CD14-positive monocyte (primary cell): ENCODE measurements around the gene CEP126. TPM values are rescaled to one million over a fixed set of nuclear protein-coding genes. Genes with fewer than 3 reads are reported as not detected.

Source experiments
- DNase-seq, 3 donors: peaks; one replicate each; pipeline ENCODE4 v3.0.0-alpha.2; 2011 to 2022
- H2AFZ ChIP-seq: 2 replicates; pipeline ENCODE4 v1.6.0; 2012; ENCODE audit warnings: mild to moderate bottlenecking, low read depth, low read length, inconsistent platforms; ENCODE audit not compliant: insufficient read depth, poor library complexity, severe bottlenecking
- H3K27ac ChIP-seq, 2 donors: 1 replicate in 1 of 2; 2 replicates in 1 of 2; pipeline ENCODE4 v1.5.1; 2012 to 2013; ENCODE audit warnings: low read length in 2 of 2, control low read depth in 1 of 2, inconsistent platforms in 1 of 2, low read depth in 1 of 2, mild to moderate bottlenecking in 1 of 2
- H3K27me3 ChIP-seq, 2 donors: one replicate each; pipeline versions ENCODE4 v1.6.0 to v1.6.1; 2011 to 2013; ENCODE audit warnings: low read length in 2 of 2; ENCODE audit not compliant: control insufficient read depth in 2 of 2, insufficient read depth in 2 of 2
- H3K36me3 ChIP-seq, 2 donors: replicated peaks in 1 of 2; 1 replicate in 1 of 2; 2 replicates in 1 of 2; pipeline versions ENCODE4 v1.5.1 to v1.6.1; 2012 to 2013; ENCODE audit warnings: low read length in 2 of 2, control low read depth in 1 of 2, inconsistent platforms in 1 of 2, mild to moderate bottlenecking in 1 of 2; ENCODE audit not compliant: insufficient read depth in 2 of 2, control insufficient read depth in 1 of 2
- H3K4me1 ChIP-seq, 2 donors: 1 replicate in 1 of 2; 2 replicates in 1 of 2; pipeline versions ENCODE4 v1.5.1 to v1.6.1; 2012 to 2013; ENCODE audit warnings: low read length in 2 of 2, control low read depth in 1 of 2, inconsistent platforms in 1 of 2, mild to moderate bottlenecking in 1 of 2, moderate library complexity in 1 of 2; ENCODE audit not compliant: insufficient read depth in 2 of 2, control insufficient read depth in 1 of 2
- H3K4me2 ChIP-seq: replicated peaks from 2 replicates; pipeline ENCODE3; 2012; ENCODE audit warnings: low read length, moderate library complexity, mild to moderate bottlenecking; ENCODE audit not compliant: poor library complexity, severe bottlenecking; ENCODE audit errors: extremely low read depth
- H3K4me3 ChIP-seq, 3 experiments: fragments of 200-600 bp in 1 of 3; sonication (generic) in 1 of 3; replicated peaks in 1 of 3; 1 replicate in 2 of 3; 2 replicates in 1 of 3; pipeline ENCODE4 v1.5.1; 2011 to 2013; ENCODE audit warnings: low read length in 3 of 3, mild to moderate bottlenecking in 3 of 3, control low read depth in 2 of 3, low read depth in 2 of 3, inconsistent platforms in 1 of 3, moderate library complexity in 1 of 3
- H3K79me2 ChIP-seq: 2 replicates; pipeline ENCODE4 v1.6.0; 2012; ENCODE audit warnings: mild to moderate bottlenecking, control low read depth, inconsistent platforms, low read length, moderate library complexity; ENCODE audit not compliant: insufficient read depth
- H3K9ac ChIP-seq: 2 replicates; pipeline ENCODE4 v1.6.0; 2017; ENCODE audit warnings: low read length, mild to moderate bottlenecking; ENCODE audit not compliant: insufficient read depth, poor library complexity, severe bottlenecking
- H3K9me3 ChIP-seq, 2 donors: replicated peaks in 1 of 2; 1 replicate in 1 of 2; 2 replicates in 1 of 2; pipeline versions ENCODE4 v1.5.1 to v1.6.1; 2012 to 2013; ENCODE audit warnings: low read length in 2 of 2, control low read depth in 1 of 2; ENCODE audit not compliant: control insufficient read depth in 1 of 2, insufficient read depth in 1 of 2
- H4K20me1 ChIP-seq: 2 replicates; pipeline ENCODE4 v1.6.0; 2012; ENCODE audit warnings: mild to moderate bottlenecking, low read length, control low read depth, moderate library complexity; ENCODE audit not compliant: insufficient read depth
- H3K27ac Mint-ChIP-seq, 7 donors: one replicate each; pipeline ENCODE4 v1.8.0; 2020; ENCODE audit warnings: mild to moderate bottlenecking in 7 of 7, mixed read lengths in 7 of 7, moderate library complexity in 6 of 7, inconsistent platforms in 2 of 7
- H3K27me3 Mint-ChIP-seq, 3 donors: one replicate each; pipeline ENCODE4 v1.8.0; 2021 to 2022; ENCODE audit warnings: low read depth in 3 of 3, mild to moderate bottlenecking in 3 of 3, mixed read lengths in 3 of 3, moderate library complexity in 3 of 3, inconsistent platforms in 1 of 3
- H3K36me3 Mint-ChIP-seq, 2 donors: one replicate each; pipeline ENCODE4 v1.8.0; 2020; ENCODE audit warnings: mixed read lengths in 2 of 2, inconsistent platforms in 1 of 2, mild to moderate bottlenecking in 1 of 2
- H3K4me1 Mint-ChIP-seq: one replicate; pipeline ENCODE4 v1.8.0; 2020; ENCODE audit warnings: mild to moderate bottlenecking, mixed read lengths
- H3K4me3 Mint-ChIP-seq, 2 donors: one replicate each; pipeline ENCODE4 v1.8.0; 2020; ENCODE audit warnings: mild to moderate bottlenecking in 2 of 2, mixed read lengths in 2 of 2, moderate library complexity in 1 of 2
- H3K9me3 Mint-ChIP-seq, 7 donors: one replicate each; pipeline ENCODE4 v1.8.0; 2020 to 2022; ENCODE audit warnings: mixed read lengths in 7 of 7, mild to moderate bottlenecking in 6 of 7, moderate library complexity in 6 of 7, inconsistent platforms in 2 of 7
- CTCF ChIP-seq: fragments of 200-600 bp; IDR thresholded peaks from one replicate; pipeline ENCODE4 v1.8.0; 2022; ENCODE audit warnings: antibody characterized with exemption, mild to moderate bottlenecking
- WGBS: methylation state at CpG from one replicate; pipeline ENCODE4 v1.1.5; 2013; ENCODE audit warnings: missing lambda C conversion rate; ENCODE audit not compliant: insufficient coverage; 5-methylcytosine and 5-hydroxymethylcytosine counted together
- intact Hi-C, 2 donors: fragments of 100-400 bp; cut with micrococcal nuclease; formaldehyde crosslinking; loops; one replicate each; pipeline versions ENCODE4 v1.15.0 to v1.15.1; 2023
- polyA plus RNA-seq, 3 donors: library from polyadenylated mRNA; depleted of rRNA in 1 of 3; unstranded in 2 of 3; stranded (reverse) in 1 of 3; fragments of 300-500 nt in 2 of 3; fragments of >200 nt in 1 of 3; fragmentation: Illumina TruSeq in 2 of 3; gene quantifications; 1 replicate in 2 of 3; 2 replicates in 1 of 3; pipeline ENCODE4 v1.2.3, GENCODE V29; 2012 to 2021

The CEP126 gene
- polyA plus RNA-seq, 3 donors, result 0.02 to 0.52 TPM; not detected in 1

- Histone ChIP-seq H3K9me3 (no peaks in the 10 kb centered on the region), H3K4me2 (no peak overlapping the region), H3K79me2 (no peaks in the 10 kb centered on the region), H4K20me1 (no peaks in the 10 kb centered on the region), H3K27ac (no peak overlapping the region), H3K4me1 (no peaks in the 10 kb centered on the region), H3K36me3 (no peaks in the 10 kb centered on the region), H3K9ac (no peak overlapping the region), H3K27me3 (no peaks in the 10 kb centered on the region), H2AFZ (no peak overlapping the region), H3K4me3 (no peak overlapping the region)
- intact Hi-C loops, result no loop called here
- WGBS, result no CpG with 5 or more reads among the region's 2 CpGs
- no peak overlapping the region for H3K27ac Mint-ChIP-seq
- H3K36me3 Mint-ChIP-seq, result no peaks in the 10 kb centered on the region
- no peak overlapping the region for H3K4me3 Mint-ChIP-seq
- no peaks in the 10 kb centered on the region for H3K27me3 Mint-ChIP-seq
- H3K9me3 Mint-ChIP-seq, result peaks cover 0 to 2% (median 0%) of the 10 kb centered on the region in 7 donors
- H3K4me1 Mint-ChIP-seq, result no peaks in the 10 kb centered on the region
- TF ChIP-seq CTCF, result no peak
- DNase-seq, result no peak
These were observed 59.4 kb downstream of the CEP126 start for GRCh38 chr11:101974255-101974654.

DNA sequence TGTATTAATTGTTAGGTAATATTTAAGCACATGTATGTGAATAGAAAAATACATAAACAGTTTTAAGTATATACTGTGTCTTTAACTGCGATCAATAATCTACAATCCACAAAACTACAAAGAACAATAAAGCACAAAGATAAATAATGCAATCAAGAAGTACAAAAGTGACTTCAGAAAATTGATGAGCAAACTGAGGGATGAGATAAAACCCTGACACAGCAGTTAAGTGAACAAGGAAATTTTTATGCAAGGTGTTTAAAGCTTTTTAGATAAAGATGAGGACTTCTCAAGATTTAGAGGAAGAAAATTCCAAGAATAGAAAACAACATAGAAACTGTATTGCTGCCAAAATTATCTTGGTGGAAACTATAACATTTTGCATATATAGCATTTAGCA, 60.0 kb downstream of the CEP126 start:
- Histone ChIP-seq H3K9ac (no peak overlapping the region), H3K4me1 (no peaks in the 10 kb centered on the region), H3K27ac (no peak overlapping the region), H3K4me2 (no peak overlapping the region), H4K20me1 (no peaks in the 10 kb centered on the region), H3K79me2 (no peaks in the 10 kb centered on the region), H3K27me3 (no peaks in the 10 kb centered on the region), H3K9me3 (no peaks in the 10 kb centered on the region), H2AFZ (no peak overlapping the region), H3K4me3 (no peak overlapping the region), H3K36me3 (no peaks in the 10 kb centered on the region)
- TF ChIP-seq CTCF, result no peak
- H3K9me3 Mint-ChIP-seq, result peaks cover 0 to 2% (median 0%) of the 10 kb centered on the region in 7 donors
- H3K27me3 Mint-ChIP-seq, result no peaks in the 10 kb centered on the region
- H3K27ac Mint-ChIP-seq, result no peak overlapping the region
- no CpG with 5 or more reads among the region's 1 CpG for WGBS
- intact Hi-C loops, result no loop called here
- no peak overlapping the region for H3K4me3 Mint-ChIP-seq
- H3K36me3 Mint-ChIP-seq, result no peaks in the 10 kb centered on the region
- DNase-seq, result no peak
- H3K4me1 Mint-ChIP-seq, result no peaks in the 10 kb centered on the region
